Measurements from ENCODE around the gene PCDHGB4. TPM values are rescaled to one million over a fixed set of nuclear protein-coding genes. Genes with fewer than 3 reads are reported as not detected.

PCDHGB4 gene
- polyA plus RNA-seq, 1 donor from 2014 or later = 9.3 TPM

GRCh38 chr5:141389153-141390042, 1.9 kb downstream of the PCDHGB4 start:
- H2AFZ ChIP-seq (ENCODE audit: low read depth, low read length) = no peak overlapping the region
- no peaks in the 10 kb centered on the region for H4K20me1 ChIP-seq (ENCODE audit: insufficient read depth)
- H3K27me3 ChIP-seq (ENCODE audit: insufficient read depth, low read depth, low read length) = no peaks in the 10 kb centered on the region
- H3K4me2 ChIP-seq (ENCODE audit: low read length) = no peak overlapping the region
- no peaks in the 10 kb centered on the region for H3K79me2 ChIP-seq (replicated peaks; ENCODE audit: insufficient read depth, low read length)
- no peaks in the 10 kb centered on the region for H3K9me2 ChIP-seq (ENCODE audit: insufficient read depth, low read length)
- H3K4me3 ChIP-seq (ENCODE audit: low read length) = peak overlapping the region; percentile 53
- no peaks in the 10 kb centered on the region for H3F3A ChIP-seq (ENCODE audit: insufficient read depth, low read length, poor library complexity, severe bottlenecking)
- TF ChIP-seq REST (IDR thresholded peaks at IDR 0.05; ENCODE audit: borderline replicate concordance) (no peak), TAF1 (IDR thresholded peaks at IDR 0.05; ENCODE audit: low read depth) (no peak), POLR2AphosphoS5 (IDR thresholded peaks at IDR 0.05) (no peak), RAD21 (conservative IDR thresholded peaks at IDR 0.05) (no peak), MXI1 (conservative IDR thresholded peaks at IDR 0.05; ENCODE audit: poor library complexity, severe bottlenecking) (no peak), EP300 (conservative IDR thresholded peaks at IDR 0.05; ENCODE audit: poor library complexity, severe bottlenecking) (no peak), CTCF (IDR thresholded peaks at IDR 0.05; ENCODE audit: poor library complexity, severe bottlenecking) (no peak), EZH2 (IDR thresholded peaks at IDR 0.05; ENCODE audit: borderline replicate concordance, insufficient read depth, low read length, poor library complexity, severe bottlenecking) (no peak), SMC3 (conservative IDR thresholded peaks at IDR 0.05; ENCODE audit: poor library complexity) (no peak)
- no peaks in the 10 kb centered on the region for H3K36me3 ChIP-seq (ENCODE audit: insufficient read depth, low read length)
- no peak overlapping the region for H3K27ac ChIP-seq (ENCODE audit: low read length)
- peaks cover 43% of the 10 kb centered on the region for H3K9me3 ChIP-seq (ENCODE audit: low read length)
- H3K9ac ChIP-seq (ENCODE audit: low read length) = no peak overlapping the region

- no peaks in the 10 kb centered on the region for H3K79me2 ChIP-seq (replicated peaks; ENCODE audit: insufficient read depth, low read length)
- peaks cover 49% of the 10 kb centered on the region for H3K9me3 ChIP-seq (ENCODE audit: low read length)
- H3K27me3 ChIP-seq (ENCODE audit: insufficient read depth, low read depth, low read length) = no peaks in the 10 kb centered on the region
- no peaks in the 10 kb centered on the region for H4K20me1 ChIP-seq (ENCODE audit: insufficient read depth)
- no peak within 1 kb of the TSS for H3K9ac ChIP-seq (ENCODE audit: low read length)
- H3K27ac ChIP-seq (ENCODE audit: low read length) = no peak within 1 kb of the TSS
- H3K36me3 ChIP-seq (ENCODE audit: insufficient read depth, low read length) = no peaks in the 10 kb centered on the region
- no peaks in the 10 kb centered on the region for H3K9me2 ChIP-seq (ENCODE audit: insufficient read depth, low read length)
- no peak within 1 kb of the TSS for H3K4me2 ChIP-seq (ENCODE audit: low read length)
- TF ChIP-seq TAF1 (IDR thresholded peaks at IDR 0.05; ENCODE audit: low read depth) (no peak), EZH2 (IDR thresholded peaks at IDR 0.05; ENCODE audit: borderline replicate concordance, insufficient read depth, low read length, poor library complexity, severe bottlenecking) (no peak), RAD21 (conservative IDR thresholded peaks at IDR 0.05) (no peak)
- H3F3A ChIP-seq (ENCODE audit: insufficient read depth, low read length, poor library complexity, severe bottlenecking) = no peaks in the 10 kb centered on the region
- H3K4me3 ChIP-seq (ENCODE audit: low read length) = peak within 1 kb of the TSS; percentile 53
- H2AFZ ChIP-seq (ENCODE audit: low read depth, low read length) = no peak within 1 kb of the TSS
Measured at GRCh38 chr5:141392429-141393198, 5.1 kb downstream of the PCDHGB4 start, which contains the start of gene PCDHGA8. PCDHGA8 (plus strand) TSS chr5:141392633; CDS start chr5:141392814, 181 bp downstream.
